B cell (primary cell): ENCODE data around the gene LYZL6. TPM values are rescaled to one million over a fixed set of nuclear protein-coding genes. Genes with fewer than 3 reads are reported as not detected.

Experiments used
- ATAC-seq: fragments of 200-7000 bp; cut with Tn5 transposase; one replicate; pipeline ENCODE4 v1.10.0; 2021; ENCODE audit warnings: low read depth, mild to moderate bottlenecking, moderate number of reproducible peaks, moderate library complexity
- CTCF ChIA-PET: fragments of 350-600 bp; sonication (Branson Sonifier 250); formaldehyde crosslinking; loops from one replicate; lab custom pipeline; 2021; ENCODE audit warnings: antibody characterized with exemption, inconsistent platforms; lab: Charles Lee
- POLR2A ChIA-PET: fragments of 350-600 bp; sonication (Branson Sonifier 250); formaldehyde crosslinking; loops from one replicate; lab custom pipeline; 2021; ENCODE audit warnings: antibody characterized with exemption; lab: Charles Lee
- DNase-seq: peaks from one replicate; pipeline ENCODE4 v3.0.0; 2013
- H2AFZ ChIP-seq: 2 replicates; pipeline ENCODE4 v1.6.1; 2012; ENCODE audit warnings: mild to moderate bottlenecking, low read depth, low read length; ENCODE audit not compliant: insufficient read depth, poor library complexity, severe bottlenecking
- H3K27ac ChIP-seq, 2 donors: 1 replicate in 1 of 2; 2 replicates in 1 of 2; pipeline ENCODE4 v1.5.1; 2012 to 2013; ENCODE audit warnings: low read length in 2 of 2, mild to moderate bottlenecking in 2 of 2, moderate library complexity in 1 of 2
- H3K27me3 ChIP-seq, 4 experiments: fragments of 200-600 bp in 1 of 4; sonication (generic) in 1 of 4; replicated peaks in 1 of 4; 1 replicate in 2 of 4; 2 replicates in 2 of 4; pipeline versions ENCODE4 v1.6.1 to v1.7.0; 2013 to 2016; ENCODE audit warnings: low read length in 3 of 4, mild to moderate bottlenecking in 2 of 4, mixed read lengths in 1 of 4, moderate library complexity in 1 of 4; ENCODE audit not compliant: insufficient read depth in 4 of 4, control insufficient read depth in 3 of 4; ENCODE audit errors: control extremely low read depth in 1 of 4
- H3K36me3 ChIP-seq, 2 experiments: replicated peaks in 1 of 2; 1 replicate in 1 of 2; 2 replicates in 1 of 2; pipeline versions ENCODE4 v1.6.1 to v1.7.1; 2013; ENCODE audit warnings: low read length in 1 of 2; ENCODE audit not compliant: insufficient read depth in 2 of 2, control insufficient read depth in 1 of 2; ENCODE audit errors: control extremely low read depth in 1 of 2, extremely low read depth in 1 of 2
- H3K4me1 ChIP-seq, 2 donors: fragments of 200-600 bp in 1 of 2; sonication (generic) in 1 of 2; 1 replicate in 1 of 2; 2 replicates in 1 of 2; pipeline versions ENCODE4 v1.5.1 to v1.6.1; 2013 to 2017; ENCODE audit warnings: low read length in 2 of 2; ENCODE audit not compliant: control insufficient read depth in 2 of 2, insufficient read depth in 2 of 2
- H3K4me2 ChIP-seq: replicated peaks from 2 replicates; pipeline ENCODE3; 2012; ENCODE audit warnings: mild to moderate bottlenecking, low read depth, low read length; ENCODE audit not compliant: poor library complexity, severe bottlenecking
- H3K4me3 ChIP-seq, 5 experiments: fragments of 200-600 bp in 1 of 5; sonication (generic) in 1 of 5; 1 replicate in 3 of 5; 2 replicates in 2 of 5; pipeline versions ENCODE4 v1.5.1 to v1.7.0; 2011 to 2016; ENCODE audit warnings: low read length in 4 of 5, mild to moderate bottlenecking in 4 of 5, low read depth in 2 of 5, control low read depth in 1 of 5, moderate library complexity in 1 of 5; ENCODE audit not compliant: insufficient read depth in 1 of 5; ENCODE audit errors: control extremely low read depth in 1 of 5, extremely low read depth in 1 of 5
- H3K79me2 ChIP-seq: fragments of 200-600 bp; sonication (generic); one replicate; pipeline ENCODE4 v1.6.0; 2016; ENCODE audit warnings: low read length; ENCODE audit not compliant: control insufficient read depth, insufficient read depth
- H3K9ac ChIP-seq: fragments of 200-600 bp; sonication (generic); 2 replicates; pipeline ENCODE4 v1.6.1; 2017; ENCODE audit warnings: mild to moderate bottlenecking, low read length, moderate library complexity
- H3K9me3 ChIP-seq, 3 donors: one replicate each; pipeline versions ENCODE4 v1.6.1 to v1.7.1; 2013; ENCODE audit warnings: low read length in 2 of 3; ENCODE audit not compliant: control insufficient read depth in 2 of 3, insufficient read depth in 1 of 3; ENCODE audit errors: control extremely low read depth in 1 of 3
- H4K20me1 ChIP-seq: 2 replicates; pipeline ENCODE4 v1.6.0; 2012; ENCODE audit warnings: mild to moderate bottlenecking, low read length; ENCODE audit not compliant: insufficient read depth, control insufficient read depth, poor library complexity, severe bottlenecking
- H3K27ac Mint-ChIP-seq: one replicate; pipeline ENCODE4 v1.8.0; 2021; ENCODE audit warnings: mixed read lengths
- H3K27me3 Mint-ChIP-seq: one replicate; pipeline ENCODE4 v1.8.0; 2021; ENCODE audit warnings: mixed read lengths
- H3K4me1 Mint-ChIP-seq: one replicate; pipeline ENCODE4 v1.8.0; 2021; ENCODE audit warnings: mixed read lengths
- H3K4me3 Mint-ChIP-seq: one replicate; pipeline ENCODE4 v1.8.0; 2021; ENCODE audit warnings: mixed read lengths
- H3K9me3 Mint-ChIP-seq: one replicate; pipeline ENCODE4 v1.8.0; 2022; ENCODE audit warnings: mixed read lengths; ENCODE audit not compliant: insufficient read depth
- EZH2 ChIP-seq: IDR thresholded peaks from 2 replicates; pipeline ENCODE4 v1.6.1; 2012; ENCODE audit warnings: borderline replicate concordance, low read depth, mild to moderate bottlenecking, moderate library complexity, low read length; ENCODE audit not compliant: insufficient read depth, poor library complexity, severe bottlenecking
- WGBS: methylation state at CpG from one replicate; pipeline ENCODE4 v1.1.5; 2013; ENCODE audit warnings: missing lambda C conversion rate; ENCODE audit not compliant: insufficient coverage; 5-methylcytosine and 5-hydroxymethylcytosine counted together
- intact Hi-C: fragments of 100-400 bp; cut with micrococcal nuclease; formaldehyde crosslinking; loops from one replicate; pipeline ENCODE4 v1.10.0; 2022
- polyA plus RNA-seq: library from polyadenylated mRNA; depleted of rRNA; stranded (reverse); fragments of >200 nt; gene quantifications from 2 replicates; pipeline ENCODE4 v1.2.3, GENCODE V29; 2012
- total RNA-seq, 2 donors: library from RNA; stranded (reverse); fragments of 120-200 nt in 1 of 2; gene quantifications; 1 replicate in 1 of 2; 2 replicates in 1 of 2; pipeline versions ENCODE4 v1.2.3 to v1.2.4, GENCODE V29; 2013 to 2022
- TF ChIP-seq, protein P1 (sequence below): fragments of 200-600 bp; IDR thresholded peaks from one replicate; pipeline ENCODE4 v1.8.0; 2022; ENCODE audit warnings: antibody characterized with exemption, mild to moderate bottlenecking

LYZL6 gene
- total and polyA plus RNA-seq, 2 donors (not counting 1 experiment from before 2014, with no cell fraction given): not detected

DNA sequence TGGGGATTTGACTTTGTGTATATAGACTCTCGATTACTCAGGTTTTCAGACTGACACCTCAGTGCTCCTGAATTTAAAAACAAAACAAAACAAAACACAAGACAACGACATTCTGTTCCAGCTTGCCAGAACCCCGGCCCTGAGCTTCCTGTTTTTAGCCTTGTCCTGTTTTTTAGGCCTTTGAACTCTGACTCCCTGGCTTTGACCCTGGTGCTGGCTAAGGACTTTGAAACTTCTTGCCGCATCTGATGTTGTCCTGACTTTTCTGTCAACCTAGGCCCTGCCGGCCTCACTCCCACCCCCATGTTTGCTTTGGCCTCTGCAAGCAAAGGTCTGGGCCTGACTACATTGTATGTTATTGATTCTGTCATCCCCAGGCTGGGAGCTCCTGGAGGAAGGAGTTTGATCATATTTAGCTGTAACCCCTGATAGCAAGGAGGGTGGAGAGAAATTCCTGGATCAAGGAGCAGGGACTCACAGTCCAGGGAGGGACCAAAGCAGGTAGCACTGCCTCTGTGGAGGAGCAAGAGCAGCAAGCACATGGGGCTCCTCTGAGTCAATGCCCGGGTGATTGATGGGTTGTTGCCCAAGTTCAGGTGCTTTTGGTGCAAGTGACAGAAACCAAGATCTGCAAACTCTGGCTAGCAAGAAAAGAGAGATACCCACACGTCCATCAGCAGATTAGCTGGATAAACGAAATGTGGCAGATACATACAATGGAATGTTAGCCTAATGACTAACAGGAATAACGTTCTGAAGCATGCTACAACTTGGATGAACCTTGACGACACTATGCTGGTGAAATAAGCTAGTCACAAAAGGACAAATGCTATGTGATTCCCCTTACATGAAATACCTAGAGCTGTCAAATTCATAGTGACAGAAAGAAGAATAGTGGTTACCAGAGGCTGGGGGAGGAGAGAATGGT lies 30.1 kb upstream of the LYZL6 start:
- Histone ChIP-seq H3K79me2 (no peaks in the 10 kb centered on the region), H3K4me2 (no peak overlapping the region), H3K4me1 (peaks cover 4 to 5% of the 10 kb centered on the region in 2 donors), H3K9ac (no peak overlapping the region), H3K36me3 (no peaks in the 10 kb centered on the region), H4K20me1 (no peaks in the 10 kb centered on the region), H3K27me3 (no peaks in the 10 kb centered on the region), H2AFZ (no peak overlapping the region), H3K9me3 (no peaks in the 10 kb centered on the region), H3K27ac (no peak overlapping the region), H3K4me3 (no peak overlapping the region)
- peaks cover 20% of the 10 kb centered on the region for H3K27me3 Mint-ChIP-seq
- POLR2A ChIA-PET: no interaction called here
- H3K4me1 Mint-ChIP-seq: peaks cover 16% of the 10 kb centered on the region
- WGBS: 66% methylated on average over 5 of the region's 10 CpGs
- no peaks in the 10 kb centered on the region for H3K9me3 Mint-ChIP-seq
- DNase-seq (no peak), ATAC-seq (no peak)
- no peak overlapping the region for H3K4me3 Mint-ChIP-seq
- TF ChIP-seq EZH2: no peak
- CTCF ChIA-PET: interaction anchor here (1.0 to 15.7 kb wide), 7 partner anchors 9 to 513 kb away, joined by 3 to 639 read pairs (median 5); partner anchors contain the start of genes CCL16 and ZNHIT3
- intact Hi-C loops: no loop called here
- H3K27ac Mint-ChIP-seq: no peak overlapping the region

DNA sequence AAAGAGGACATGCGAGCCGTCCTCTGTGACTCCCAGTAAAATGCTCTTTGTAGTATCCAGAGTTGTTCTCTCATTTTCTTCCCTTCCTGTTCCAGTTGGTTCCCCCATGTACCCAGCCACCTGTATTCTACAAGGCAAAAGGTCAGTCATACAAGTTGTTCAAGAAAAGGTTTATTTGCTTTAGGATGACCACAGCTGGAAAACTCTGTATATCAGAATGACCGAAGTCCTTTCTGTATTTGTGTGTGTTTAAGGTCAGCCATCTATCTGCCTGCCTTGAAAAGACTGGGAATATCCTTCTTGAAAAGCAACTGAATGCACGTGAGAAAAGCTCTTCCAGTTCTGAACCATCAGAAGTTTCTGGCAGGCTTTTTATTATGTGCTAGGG lies 29.4 kb upstream of the LYZL6 start:
- peaks cover 18% of the 10 kb centered on the region for H3K27me3 Mint-ChIP-seq
- no peaks in the 10 kb centered on the region for H3K9me3 Mint-ChIP-seq
- no peak overlapping the region for H3K4me3 Mint-ChIP-seq
- H3K27ac ChIP-seq: no peak overlapping the region
- WGBS: 90% methylated on average over 3 of the region's 4 CpGs
- DNase-seq: no peak
- H3K4me1 ChIP-seq: peaks cover 4 to 5% of the 10 kb centered on the region in 2 donors
- no peaks in the 10 kb centered on the region for H3K9me3 ChIP-seq
- no peak overlapping the region for H3K9ac ChIP-seq
- no peaks in the 10 kb centered on the region for H4K20me1 ChIP-seq
- POLR2A ChIA-PET: no interaction called here
- TF ChIP-seq, protein P1, sequence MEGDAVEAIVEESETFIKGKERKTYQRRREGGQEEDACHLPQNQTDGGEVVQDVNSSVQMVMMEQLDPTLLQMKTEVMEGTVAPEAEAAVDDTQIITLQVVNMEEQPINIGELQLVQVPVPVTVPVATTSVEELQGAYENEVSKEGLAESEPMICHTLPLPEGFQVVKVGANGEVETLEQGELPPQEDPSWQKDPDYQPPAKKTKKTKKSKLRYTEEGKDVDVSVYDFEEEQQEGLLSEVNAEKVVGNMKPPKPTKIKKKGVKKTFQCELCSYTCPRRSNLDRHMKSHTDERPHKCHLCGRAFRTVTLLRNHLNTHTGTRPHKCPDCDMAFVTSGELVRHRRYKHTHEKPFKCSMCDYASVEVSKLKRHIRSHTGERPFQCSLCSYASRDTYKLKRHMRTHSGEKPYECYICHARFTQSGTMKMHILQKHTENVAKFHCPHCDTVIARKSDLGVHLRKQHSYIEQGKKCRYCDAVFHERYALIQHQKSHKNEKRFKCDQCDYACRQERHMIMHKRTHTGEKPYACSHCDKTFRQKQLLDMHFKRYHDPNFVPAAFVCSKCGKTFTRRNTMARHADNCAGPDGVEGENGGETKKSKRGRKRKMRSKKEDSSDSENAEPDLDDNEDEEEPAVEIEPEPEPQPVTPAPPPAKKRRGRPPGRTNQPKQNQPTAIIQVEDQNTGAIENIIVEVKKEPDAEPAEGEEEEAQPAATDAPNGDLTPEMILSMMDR: no peak
- no peak for TF ChIP-seq EZH2
- H3K36me3 ChIP-seq: no peaks in the 10 kb centered on the region
- intact Hi-C loops: no loop called here
- H2AFZ ChIP-seq: no peak overlapping the region
- no peak for ATAC-seq
- CTCF ChIA-PET: interaction anchor here (1.0 to 15.7 kb wide), 6 partner anchors 10 to 513 kb away, joined by 3 to 639 read pairs (median 15); partner anchors contain the start of genes CCL16 and ZNHIT3
- H3K27me3 ChIP-seq: no peaks in the 10 kb centered on the region
- no peak overlapping the region for H3K27ac Mint-ChIP-seq
- no peak overlapping the region for H3K4me3 ChIP-seq
- H3K4me1 Mint-ChIP-seq: peaks cover 16% of the 10 kb centered on the region
- H3K79me2 ChIP-seq: no peaks in the 10 kb centered on the region
- H3K4me2 ChIP-seq: no peak overlapping the region
